CD4-positive, alpha-beta T cell treated with Interleukin-2 at 100 ng/mL for 4 hours (primary cell): ENCODE measurements around the gene GRID1.

Experiments used
- DNase-seq: peaks from one replicate; pipeline ENCODE4 v3.0.0-alpha.2; 2020; ENCODE audit warnings: low spot score

GRID1 gene

DNA sequence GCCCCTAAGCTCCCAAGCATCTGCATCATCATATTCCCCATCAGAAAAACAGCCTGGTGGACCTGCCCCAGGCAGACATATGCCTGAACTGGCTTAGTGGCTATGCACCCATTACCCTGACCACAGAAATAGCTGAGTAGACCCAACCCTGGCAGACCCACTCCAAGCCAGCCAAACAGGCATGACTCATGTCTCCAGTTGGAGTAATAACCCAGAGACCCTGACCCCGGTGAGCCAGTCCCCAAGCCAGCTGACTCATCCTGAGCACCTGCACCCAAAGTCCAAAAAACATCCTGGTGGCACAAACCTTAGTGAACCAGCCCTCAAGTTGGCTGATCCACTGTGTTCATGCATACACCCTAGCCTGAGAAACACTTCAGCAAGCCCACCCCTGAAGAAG, 555.9 kb downstream of the GRID1 start:
- DNase-seq: no peak

DNA sequence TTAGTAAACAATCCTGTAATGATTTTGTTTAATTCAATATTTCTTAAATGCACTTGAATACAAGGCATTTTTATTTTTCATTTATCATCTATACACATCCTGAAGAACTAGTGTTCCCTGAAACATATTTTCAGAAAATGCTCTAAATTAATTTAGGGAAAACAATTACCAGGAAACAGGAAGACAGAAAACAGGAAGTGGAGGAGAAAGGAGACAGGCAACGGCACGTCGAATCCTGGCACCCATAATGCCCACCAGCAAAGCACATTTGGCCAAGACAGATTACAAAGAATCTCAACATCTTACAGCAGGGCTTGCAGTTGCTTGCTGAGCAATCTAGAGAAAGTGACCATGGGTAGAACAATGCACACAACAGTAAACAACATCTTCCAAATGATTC, 571.1 kb downstream of the GRID1 start:
- DNase-seq: no peak

DNA sequence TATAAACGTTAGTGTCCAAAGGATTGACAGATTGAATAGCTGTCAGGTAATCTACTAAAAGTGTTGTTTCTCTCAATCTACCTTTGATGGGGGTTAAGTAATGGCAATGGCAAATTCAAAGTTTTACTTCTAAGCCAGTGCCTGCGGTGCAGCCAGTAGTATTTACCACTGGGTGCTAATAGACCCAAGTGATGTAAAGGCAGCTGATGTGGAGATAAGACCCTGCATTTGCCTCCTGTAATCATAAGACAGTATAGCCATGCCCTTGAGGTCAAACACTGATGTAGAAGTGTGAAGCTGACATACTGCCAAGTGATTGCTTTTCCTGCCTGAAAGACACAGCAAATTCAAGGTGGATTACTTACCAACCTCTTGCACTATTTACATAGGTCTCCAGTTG, 572.0 kb downstream of the GRID1 start:
- no peak for DNase-seq

DNA sequence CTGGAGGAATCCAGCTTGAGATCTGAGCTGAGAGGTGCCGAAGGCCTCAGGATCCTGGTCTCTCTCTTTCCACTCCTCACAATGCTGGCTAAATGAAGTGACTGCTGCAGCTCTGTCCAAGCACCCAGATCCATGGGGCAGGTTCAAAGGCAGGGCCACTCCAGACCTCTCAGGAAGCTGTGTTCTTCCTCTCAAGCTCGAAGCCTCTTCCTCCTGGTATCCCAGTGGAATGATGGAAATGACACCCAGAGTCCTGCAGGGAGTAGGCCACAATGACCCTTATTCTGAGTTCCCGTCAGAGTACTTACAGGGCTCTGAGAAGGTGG, 574.1 kb downstream of the GRID1 start:
- DNase-seq: no peak

DNA sequence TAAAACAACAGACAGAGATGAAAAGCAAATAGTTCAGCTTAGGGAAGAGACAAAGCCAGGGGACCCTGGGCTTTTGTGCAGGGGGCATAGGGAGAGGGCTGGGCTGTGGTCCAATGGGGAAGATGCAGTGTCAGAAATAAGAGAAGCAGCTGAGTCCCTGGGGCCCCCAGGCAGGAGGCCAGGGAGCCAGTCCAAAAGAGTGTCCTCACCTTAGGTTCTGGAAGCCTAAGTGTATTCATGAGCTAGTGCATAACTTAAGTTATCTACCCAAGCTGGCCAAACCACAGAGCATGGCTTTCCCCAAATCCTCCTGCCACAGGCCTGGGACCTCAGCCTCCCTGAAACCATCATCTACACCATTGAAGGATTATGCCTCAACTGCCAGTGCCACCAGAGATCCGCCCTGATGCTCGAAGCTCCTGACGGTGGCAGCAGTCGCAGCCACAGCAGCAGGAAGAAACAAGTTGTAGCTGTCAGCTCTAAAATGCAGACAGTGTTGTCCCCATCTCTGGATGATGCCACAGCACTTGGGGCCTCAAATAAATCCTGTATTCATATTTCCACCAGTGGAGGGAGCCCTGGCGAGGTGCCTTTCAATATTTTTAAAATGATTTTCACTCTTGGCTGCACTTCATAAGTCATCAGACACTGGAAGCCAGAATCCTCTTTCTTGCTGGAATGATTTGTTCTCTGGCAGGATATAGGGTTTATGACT, 574.6 kb downstream of the GRID1 start:
- DNase-seq: no peak

DNA sequence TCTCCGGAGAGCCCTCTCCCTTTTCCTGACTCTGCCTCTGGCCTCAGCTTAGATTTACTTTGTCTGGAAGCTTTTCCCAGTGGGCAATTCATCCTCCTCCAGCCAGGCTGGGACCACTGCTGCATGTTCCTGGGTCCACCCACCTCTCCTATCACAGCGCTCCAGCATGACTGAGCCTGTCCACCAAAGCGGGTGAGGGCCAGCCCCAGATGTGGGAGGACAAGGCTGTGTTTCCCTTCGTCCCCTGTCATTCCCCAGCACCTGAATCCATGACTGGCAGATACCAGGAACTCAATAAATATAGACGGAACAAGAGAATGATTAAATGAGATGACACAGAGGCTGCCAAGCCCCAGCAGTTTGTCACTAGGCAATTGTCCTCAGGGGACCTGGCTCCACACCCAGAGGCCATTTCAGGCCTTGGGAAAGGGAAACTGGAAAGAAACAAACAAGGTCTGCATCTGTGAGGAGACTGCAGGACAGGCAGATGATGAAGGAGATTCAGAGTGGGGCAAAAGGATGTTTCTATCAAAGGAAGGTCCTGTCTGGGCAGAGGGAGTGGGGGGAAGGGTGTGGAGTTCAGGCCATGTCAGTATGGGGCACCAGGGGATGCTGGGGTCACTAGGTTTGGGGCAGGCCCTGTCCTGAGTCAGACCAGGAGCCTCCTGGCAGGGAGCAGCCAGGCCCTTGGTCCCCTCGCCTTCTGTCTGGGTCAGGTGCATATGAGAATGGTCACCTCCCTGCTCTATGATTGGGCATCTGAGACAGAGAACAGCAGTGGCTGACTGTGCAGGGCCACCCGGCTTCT, 576.4 kb downstream of the GRID1 start:
- no peak for DNase-seq

DNA sequence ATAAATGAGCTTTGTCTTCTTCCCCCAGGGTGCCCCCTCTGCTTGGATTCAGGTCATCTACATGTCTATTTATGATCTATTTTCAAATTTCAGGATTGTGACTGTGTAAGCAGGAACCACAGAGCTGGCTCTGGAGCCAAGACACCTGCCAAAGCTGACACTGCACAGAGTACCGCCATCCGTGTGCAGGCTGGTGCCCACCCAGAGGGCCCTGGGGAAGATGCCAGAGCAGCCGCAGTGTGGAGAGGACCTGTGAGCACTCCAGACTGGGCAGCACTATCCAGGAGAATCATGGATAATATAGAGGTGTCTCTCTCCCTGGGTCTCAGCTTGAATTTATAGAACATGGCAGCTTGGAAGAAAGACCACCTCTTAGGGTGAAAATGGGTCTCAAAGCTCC, 577.5 kb downstream of the GRID1 start:
- no peak for DNase-seq

DNA sequence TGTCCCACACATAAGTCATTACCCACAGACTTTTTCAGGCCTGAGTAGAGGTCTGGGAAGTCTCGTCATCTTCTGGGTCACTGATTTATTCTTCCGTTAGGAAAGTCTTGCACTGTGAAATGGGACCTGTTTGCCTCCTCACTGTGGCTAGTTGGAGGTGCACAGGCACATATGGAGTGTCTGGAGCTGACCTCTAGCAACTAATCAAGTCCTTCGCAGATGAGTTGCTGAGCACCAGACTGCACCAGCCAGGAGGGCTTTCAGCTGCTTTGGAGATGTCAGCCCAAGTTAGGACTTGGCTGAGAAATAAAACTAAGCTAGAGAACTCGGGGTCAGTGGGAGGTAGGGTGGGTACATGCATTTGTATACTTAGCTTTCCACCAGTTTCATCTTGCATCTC, 578.0 kb downstream of the GRID1 start:
- DNase-seq: no peak

DNA sequence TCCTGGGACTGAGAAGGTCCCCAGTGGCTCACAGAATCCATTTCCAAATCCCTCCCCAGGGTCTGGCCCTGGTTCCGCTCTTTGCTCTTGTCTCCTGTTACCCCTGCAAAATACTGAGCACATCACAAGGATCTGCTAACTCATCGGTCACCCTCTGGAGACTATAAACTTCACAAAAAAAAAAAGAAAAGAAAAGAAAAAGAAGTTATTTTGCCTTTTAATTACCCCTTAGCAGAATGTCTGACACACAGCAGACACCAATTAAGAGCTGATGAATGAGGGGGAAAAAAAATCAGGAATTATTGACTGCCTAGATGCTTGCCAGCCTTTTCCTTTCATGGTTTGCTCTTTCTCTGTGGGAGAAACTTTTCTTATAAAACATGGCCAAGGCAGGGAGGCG, 578.7 kb downstream of the GRID1 start:
- DNase-seq: no peak

DNA sequence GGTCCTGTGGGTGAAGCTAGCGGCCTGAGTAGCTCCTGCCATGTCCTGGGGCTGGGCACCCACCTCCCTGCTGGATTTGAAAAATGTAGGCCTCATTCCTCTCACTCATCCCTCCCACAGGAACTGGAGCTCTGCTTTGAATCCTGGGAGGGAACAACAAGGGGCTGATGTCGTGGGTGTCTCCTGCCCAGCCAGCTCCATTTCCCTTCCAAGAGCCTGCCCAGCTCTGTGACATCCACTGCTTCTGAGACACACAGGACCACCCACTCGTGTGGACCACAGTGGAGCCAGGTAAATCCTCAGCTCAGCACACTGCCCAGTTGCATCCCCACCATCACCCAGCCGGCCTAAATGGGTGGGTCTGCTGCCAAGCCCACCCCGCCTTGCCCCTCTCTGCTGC, 579.2 kb downstream of the GRID1 start:
- DNase-seq: no peak

DNA sequence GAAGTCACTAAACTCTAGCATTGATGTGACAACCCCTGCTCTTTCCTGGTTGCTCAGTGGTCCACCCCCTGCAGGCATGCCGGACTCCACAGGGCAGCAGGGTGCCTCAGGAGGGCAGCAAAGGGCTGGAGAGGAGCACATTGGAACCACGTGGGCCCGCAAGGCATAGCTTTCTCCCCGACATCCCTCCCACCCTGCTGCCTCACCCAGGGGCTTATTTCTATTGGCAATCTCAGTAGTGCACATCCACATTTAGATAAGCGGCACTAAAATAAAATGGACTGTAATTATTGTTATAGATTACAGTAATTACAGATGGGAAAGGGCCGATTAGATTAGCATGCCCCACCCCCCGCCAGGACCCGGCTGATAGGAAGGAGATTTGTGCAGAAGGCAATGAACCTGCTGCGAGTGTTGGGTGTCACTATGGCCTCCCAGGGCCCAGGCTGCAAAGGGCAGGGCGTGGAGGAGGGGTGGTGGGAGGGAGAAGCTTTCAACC, 580.1 kb downstream of the GRID1 start:
- no peak for DNase-seq

DNA sequence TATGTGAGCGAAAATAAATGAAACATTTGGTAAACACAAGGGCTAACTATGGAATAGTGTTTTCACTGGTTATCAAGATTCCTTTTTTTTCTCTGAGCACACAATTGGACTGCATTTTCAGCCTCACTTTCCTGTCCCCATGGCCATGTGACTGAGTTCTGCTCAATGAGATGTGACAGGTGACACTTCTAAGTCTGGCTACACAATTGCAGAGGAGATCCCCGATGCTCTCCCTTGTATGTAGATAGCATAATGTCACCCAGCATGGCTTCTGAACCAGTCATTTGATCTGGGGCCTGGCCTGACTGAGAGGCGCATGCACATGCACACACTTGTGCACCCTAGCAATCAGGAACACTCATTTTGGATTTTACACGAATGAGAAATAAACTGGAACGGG, 581.8 kb downstream of the GRID1 start:
- DNase-seq: no peak

DNA sequence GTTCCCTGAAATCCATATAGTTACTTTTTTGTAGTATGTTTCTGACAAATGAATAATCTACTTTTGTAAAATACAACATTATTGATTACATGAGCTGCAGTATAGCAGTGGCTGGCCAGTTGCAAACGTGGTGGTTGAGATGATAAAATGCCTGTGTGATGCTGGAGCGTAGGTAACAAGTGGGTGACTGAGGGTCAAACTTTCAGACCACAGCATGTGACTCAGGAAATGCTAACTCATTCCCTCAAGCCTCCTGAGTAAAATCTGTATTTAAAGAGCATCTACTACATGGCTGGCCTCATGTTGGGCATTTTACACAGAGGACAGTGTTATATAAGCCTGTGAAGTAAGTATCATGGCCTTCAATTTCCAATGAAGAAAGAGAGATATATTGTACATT, 585.2 kb downstream of the GRID1 start:
- DNase-seq: no peak

DNA sequence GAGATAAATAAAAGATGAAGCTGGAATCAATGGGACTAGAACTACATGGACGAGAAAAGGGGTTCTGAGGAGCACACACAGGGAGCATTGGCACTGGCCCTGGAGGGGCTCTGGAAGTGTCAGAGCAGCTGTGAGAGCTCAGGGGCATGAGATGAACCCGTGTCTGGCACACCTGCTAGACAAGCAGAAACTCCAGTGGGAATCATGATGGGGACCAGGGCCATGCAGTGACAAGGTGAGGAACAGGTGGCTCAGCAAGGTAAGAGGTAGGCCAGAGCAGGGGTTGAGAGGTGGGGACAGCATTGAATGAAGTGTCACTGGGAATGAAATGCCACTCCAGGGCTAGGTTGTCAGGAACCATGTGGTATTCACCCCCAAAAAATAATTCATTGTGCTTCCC, 588.5 kb downstream of the GRID1 start:
- DNase-seq: no peak

DNA sequence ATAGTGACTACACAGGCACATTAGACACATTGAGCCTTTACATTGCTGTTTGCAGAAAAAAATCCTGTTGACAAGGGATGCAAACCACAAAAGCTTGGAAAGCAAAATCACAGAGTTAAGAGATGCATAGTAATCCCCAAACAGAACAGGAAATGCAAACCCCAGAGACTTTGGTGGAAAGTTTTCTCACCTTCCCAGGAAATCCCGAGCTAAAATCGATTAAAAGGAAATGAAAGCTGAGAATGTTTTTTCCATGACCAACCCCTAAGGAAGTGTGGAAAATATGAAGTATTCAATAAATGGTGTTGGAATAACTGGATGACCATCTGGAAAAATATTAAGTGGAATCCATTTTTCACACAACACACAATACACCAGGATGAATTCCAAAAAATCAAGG, 598.7 kb downstream of the GRID1 start:
- DNase-seq: no peak

DNA sequence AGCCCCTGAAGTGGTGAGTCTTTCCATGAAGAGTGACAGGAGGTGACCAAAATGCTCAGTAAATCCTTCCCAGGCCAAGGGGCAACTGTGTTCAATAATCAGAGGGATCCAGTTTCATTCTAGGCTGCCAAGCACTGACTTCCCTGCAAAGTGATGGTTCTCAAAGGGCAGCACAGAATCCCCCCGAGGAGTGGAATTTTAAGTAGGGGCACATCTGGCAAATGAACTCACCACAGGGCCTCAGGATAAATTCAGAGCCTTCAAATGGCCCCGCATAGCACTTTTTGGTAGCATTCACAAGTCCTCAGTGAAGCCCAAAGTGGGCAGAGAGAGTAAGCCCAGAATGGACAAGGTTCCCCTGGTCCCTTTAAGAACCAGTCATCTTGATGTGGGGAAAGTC, 602.5 kb downstream of the GRID1 start:
- DNase-seq: no peak

DNA sequence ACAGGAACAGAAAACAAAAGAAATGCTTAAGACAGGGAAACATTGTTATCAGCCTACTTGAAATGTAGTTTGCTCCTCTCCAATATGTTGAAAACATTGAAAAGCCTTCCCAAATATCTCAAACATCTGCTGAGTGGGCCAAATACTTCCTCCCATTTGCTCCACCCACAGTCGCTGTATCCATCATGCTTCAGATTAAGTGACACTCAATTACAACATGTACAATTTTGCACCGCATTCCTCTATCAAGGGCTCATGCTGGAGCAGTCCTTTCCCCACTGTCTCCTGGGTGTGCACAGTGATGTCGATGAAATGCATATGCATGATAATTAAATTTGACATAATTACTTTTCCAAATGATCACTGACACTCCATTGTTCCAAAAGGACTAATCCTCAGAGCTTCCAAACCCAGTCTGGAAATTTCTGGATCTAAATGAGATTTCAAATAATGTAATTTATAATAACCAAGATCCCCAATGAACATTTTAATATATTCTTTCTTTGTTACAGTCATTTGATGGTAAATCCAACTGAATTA, 604.6 kb downstream of the GRID1 start:
- no peak for DNase-seq

DNA sequence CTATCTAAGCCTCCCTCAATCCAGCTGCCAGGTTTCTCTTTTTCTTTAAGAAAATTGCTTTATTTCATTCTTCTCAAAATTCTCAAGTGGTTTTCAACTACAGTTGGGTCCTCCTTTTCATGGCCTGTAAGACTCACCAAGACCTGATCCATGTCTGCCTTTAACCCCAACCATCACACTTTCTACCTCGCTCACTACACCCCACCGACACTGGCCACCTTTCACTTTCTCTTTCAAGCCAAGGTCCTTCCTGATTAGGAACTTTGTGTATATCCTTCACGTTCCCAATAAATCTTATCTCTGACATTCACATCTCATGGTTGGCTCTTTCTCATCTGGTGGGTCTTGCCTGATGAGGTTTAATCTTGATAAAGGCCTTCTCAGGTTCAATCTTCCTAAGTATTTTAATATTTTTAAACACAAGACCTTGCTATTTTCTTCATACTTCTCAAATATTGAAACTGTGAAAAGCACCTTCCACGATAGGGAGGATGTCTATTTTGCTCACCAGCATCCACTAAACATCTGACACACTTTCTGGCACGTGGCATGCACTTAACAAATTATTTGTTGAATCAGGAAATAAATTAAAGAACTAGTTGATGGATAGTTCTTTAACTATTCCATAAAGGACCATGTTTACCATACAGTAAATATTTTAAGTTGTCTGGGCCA, 624.8 kb downstream of the GRID1 start:
- DNase-seq: no peak

DNA sequence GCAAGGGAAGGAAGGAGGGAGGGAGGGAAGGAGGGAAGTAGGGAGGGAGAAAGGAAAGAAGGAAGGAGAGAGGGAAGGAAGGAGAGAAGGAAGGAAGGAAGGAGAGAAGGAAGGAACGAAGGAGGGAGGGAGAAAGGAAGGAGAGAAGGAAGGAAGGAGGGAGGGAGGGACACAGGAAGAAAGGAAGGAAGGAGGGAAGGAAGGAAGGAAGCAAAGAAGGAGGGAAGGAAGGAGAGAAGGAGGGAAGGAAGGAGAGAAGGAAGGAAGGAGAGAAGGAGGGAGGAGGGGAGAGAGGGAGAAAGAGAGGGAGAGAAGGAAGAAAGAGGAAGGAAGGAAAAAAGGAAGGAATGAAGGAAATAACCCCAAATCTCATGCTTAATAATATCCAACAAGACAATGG, 630.6 kb downstream of the GRID1 start:
- no peak for DNase-seq

DNA sequence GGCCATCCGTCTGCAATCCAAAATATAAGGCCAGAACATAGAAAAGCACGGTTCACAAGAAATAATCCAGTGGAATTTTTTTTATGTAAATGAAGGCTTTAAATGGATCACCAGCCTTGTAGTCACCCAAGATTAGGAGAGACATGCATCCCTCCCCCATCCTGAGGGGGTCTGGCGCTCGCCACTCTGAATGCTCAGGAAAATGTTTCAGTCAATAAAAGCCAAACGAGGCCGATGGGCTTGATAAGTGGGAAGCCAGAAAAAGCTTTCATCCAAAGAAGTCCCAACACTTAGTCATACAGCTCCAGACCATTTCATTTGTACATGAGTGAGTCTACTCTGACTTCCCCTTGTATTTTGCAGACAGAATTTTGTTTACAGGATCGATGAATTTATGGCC, 631.8 kb downstream of the GRID1 start:
- DNase-seq: no peak

DNA sequence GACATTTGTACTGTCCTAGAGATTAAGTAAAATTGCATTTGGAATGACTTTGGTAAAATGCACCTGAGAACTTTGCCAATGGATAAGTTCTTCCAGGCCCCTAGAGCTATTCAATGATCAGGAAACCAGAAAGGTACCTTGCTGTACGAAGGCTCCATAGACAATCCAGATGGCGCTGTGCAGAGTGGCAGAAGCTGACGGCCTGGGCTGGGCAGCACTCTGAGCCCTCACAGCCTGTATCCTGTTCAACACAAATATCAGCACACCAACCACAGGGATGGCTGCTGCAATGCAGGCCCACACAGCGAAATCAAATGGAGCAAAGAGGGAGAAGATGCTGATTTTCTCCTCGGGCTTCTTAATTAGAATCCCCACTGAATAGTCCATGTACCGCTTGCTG, 642.4 kb downstream of the GRID1 start:
- DNase-seq: no peak

DNA sequence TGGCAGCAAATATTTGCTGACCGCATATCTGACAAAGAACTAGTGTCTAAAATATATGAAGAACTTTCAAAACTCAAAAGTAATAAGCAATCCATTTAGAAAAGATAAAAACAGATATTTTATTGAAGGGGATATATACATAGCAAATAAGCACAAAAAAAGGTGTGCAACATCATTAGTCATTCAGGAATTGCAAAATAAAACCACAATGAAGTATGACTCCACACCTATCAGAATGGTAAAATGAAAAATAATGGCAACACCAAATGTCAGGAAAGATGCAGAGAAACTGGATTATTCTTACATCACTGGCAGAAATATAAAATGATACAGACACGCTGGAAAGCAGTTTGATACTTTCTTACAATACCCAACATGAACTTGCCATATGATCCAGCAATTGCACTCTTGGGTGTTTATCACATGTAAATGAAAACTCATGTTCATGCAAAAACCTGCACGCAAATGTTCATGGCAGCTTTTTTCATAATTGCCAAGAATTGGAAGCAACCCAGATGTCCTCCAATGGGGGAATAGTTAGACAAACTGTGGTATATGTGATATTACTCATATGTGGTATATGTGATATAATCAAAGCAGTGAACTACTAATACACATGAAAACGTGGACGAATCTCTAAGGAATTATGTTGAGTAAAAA, 645.5 kb downstream of the GRID1 start:
- DNase-seq: no peak
